ENCODE measurements around the gene PDLIM5. TPM values are rescaled to one million over a fixed set of nuclear protein-coding genes. Genes with fewer than 3 reads are reported as not detected.

PDLIM5 gene
- total RNA-seq, 1 donor from 2014 or later, result 137 TPM

- H3K27ac ChIP-seq, result no peak overlapping the region
- peaks cover 14% of the 10 kb centered on the region for H3K4me1 ChIP-seq
- peak; percentile 18 to 28 for TF ChIP-seq POLR2AphosphoS5 (IDR thresholded peaks at IDR 0.05; ENCODE audit: insufficient read depth in 1 of 2, low read depth in 1 of 2)
- no peak for TF ChIP-seq CTCF (IDR thresholded peaks at IDR 0.05)
- TF ChIP-seq POLR2A (IDR thresholded peaks at IDR 0.05), result no peak
- H3K36me3 ChIP-seq, result no peaks in the 10 kb centered on the region
- H3K4me3 ChIP-seq, result no peak overlapping the region
- no peaks in the 10 kb centered on the region for H3K9me3 ChIP-seq
- no peak for DNase-seq (ENCODE audit: extremely low spot score in 2 of 2)
- intact Hi-C loops (cut with DNase I), result no loop called here
- H3K27me3 ChIP-seq, result no peaks in the 10 kb centered on the region
Measured at GRCh38 chr4:94410678-94411206, 41.0 kb upstream of the PDLIM5 start.

DNA sequence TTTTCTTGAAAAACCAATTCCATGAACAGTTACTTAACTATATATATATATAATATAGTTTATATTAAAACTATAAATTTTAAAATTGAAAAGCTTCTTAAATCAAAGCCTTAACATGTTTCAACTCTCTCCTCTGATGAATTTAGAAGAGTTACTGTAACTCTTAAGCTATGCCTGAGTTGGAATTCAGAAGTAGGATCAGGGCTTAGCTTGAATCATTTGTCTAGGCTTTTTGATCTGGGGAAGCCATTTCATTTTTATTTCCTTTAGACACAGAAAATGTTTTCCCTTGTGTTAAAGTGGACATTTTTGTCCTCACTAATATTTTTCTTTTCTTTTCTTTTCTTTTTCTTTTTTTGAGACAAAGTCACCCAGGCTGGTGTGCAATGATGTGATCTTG is 40.4 kb upstream of the PDLIM5 start:
- Histone ChIP-seq H3K27ac (no peak overlapping the region), H3K9me3 (no peaks in the 10 kb centered on the region), H3K4me3 (no peak overlapping the region), H3K36me3 (no peaks in the 10 kb centered on the region), H3K4me1 (peaks cover 14% of the 10 kb centered on the region), H3K27me3 (no peaks in the 10 kb centered on the region)
- intact Hi-C loops (cut with DNase I), result no loop called here
- DNase-seq (ENCODE audit: extremely low spot score in 2 of 2), result no peak
- no peak for TF ChIP-seq POLR2AphosphoS5 (IDR thresholded peaks at IDR 0.05; ENCODE audit: insufficient read depth in 1 of 2, low read depth in 1 of 2)
- TF ChIP-seq POLR2A (IDR thresholded peaks at IDR 0.05), result no peak
- TF ChIP-seq CTCF (IDR thresholded peaks at IDR 0.05), result no peak

DNA sequence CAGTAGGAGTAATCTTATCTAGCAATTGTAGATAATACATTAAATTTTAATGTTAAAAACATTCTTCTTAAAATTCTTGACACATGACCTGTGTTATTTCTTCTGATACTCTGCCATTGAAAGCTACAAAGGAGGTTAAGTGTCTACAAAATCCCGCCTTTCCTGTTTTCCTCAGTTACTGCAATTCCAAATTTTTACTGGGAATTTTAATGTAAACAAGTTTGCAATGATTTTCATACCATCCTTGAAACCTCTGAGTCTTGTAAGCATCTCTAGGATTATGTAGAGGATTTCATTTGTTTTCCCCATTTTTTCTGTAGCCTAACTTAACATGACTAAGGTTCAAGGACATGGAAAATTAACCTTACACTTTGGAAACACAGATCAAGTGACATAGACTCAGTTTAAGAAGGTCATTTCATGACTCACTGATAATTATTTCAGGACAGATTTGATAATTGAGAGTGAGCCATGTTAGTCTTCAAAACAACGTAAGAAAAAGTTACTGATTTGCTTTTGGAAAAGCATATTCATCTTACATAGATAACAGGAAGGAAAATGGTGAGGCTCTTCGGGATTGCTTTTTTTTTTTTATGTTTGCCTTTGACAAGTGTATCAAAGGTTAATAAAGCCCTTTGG is 39.6 kb upstream of the PDLIM5 start:
- peak overlapping the region; percentile 3 to 9 for H3K4me3 ChIP-seq

GRCh38 chr4:94412658-94413038 is 39.1 kb upstream of the PDLIM5 start:
- no peak for DNase-seq (ENCODE audit: extremely low spot score in 2 of 2)
- H3K27ac ChIP-seq, result peak overlapping the region; percentile 16
- no peaks in the 10 kb centered on the region for H3K9me3 ChIP-seq
- TF ChIP-seq CTCF (IDR thresholded peaks at IDR 0.05) (no peak), POLR2AphosphoS5 (IDR thresholded peaks at IDR 0.05; ENCODE audit: insufficient read depth in 1 of 2, low read depth in 1 of 2) (no peak), POLR2A (IDR thresholded peaks at IDR 0.05) (no peak)
- no peaks in the 10 kb centered on the region for H3K27me3 ChIP-seq
- H3K4me1 ChIP-seq, result peaks cover 14% of the 10 kb centered on the region
- intact Hi-C loops (cut with DNase I), result no loop called here
- H3K4me3 ChIP-seq, result peak overlapping the region; percentile 3 to 9
- H3K36me3 ChIP-seq, result no peaks in the 10 kb centered on the region

More for the DNA sequence above, 39.6 kb upstream of the PDLIM5 start:
- no peak for DNase-seq (ENCODE audit: extremely low spot score in 2 of 2)
- H3K9me3 ChIP-seq, result no peaks in the 10 kb centered on the region
- H3K4me1 ChIP-seq, result peaks cover 14% of the 10 kb centered on the region
- no peaks in the 10 kb centered on the region for H3K27me3 ChIP-seq
- TF ChIP-seq CTCF (IDR thresholded peaks at IDR 0.05), result no peak
- TF ChIP-seq POLR2A (IDR thresholded peaks at IDR 0.05), result no peak
- TF ChIP-seq POLR2AphosphoS5 (IDR thresholded peaks at IDR 0.05; ENCODE audit: insufficient read depth in 1 of 2, low read depth in 1 of 2), result no peak
- no peak overlapping the region for H3K27ac ChIP-seq
- intact Hi-C loops (cut with DNase I), result no loop called here
- H3K36me3 ChIP-seq, result no peaks in the 10 kb centered on the region

Measured in vagina (tissue), 2 donors.